IPS-NIHi11 (cell line): ENCODE data around the gene MGAT5.
A peak's percentile ranks its signal among the peaks of the same experiment; 100 is the strongest.

Experiments
- DNase-seq: peaks from one replicate; pipeline ENCODE4 v3.0.0; 2012; ENCODE audit warnings: mixed read lengths, low spot score

The MGAT5 gene

DNA sequence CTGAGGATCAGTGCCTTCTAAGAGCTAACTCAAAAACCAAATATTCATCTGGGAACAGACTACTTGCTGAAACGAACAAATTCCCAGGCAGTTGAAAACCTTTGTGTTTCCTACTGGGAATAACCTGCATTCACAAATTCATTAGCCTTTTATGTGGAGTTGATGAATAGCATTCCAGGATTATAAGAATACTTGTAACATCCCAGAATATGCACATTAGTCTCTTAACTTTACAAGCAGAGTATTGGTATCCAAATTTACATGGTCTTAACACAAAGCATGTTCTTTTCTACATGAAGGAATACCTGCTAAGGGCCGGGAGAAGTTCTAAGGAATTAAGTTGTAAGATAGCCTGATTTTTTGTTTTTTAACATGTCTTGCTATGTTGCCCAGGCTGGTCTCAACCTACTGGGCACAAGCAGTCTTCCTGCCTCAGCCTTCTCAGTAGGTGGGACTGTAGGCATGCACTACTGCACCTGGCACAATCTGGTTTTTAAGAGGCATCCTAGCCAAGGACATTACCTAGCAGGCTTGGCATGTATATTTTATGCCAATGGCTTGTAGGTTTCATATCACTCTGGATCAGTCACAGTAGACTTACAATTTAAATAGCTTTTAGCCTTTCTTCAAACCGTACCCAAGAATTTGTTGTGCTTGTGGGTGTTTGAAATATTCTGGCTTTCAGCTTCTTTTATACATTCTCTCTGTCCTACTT is 50.7 kb downstream of the MGAT5 start:
- no peak for DNase-seq

- DNase-seq = no peak
Observed at GRCh38 chr2:134305109-134305491, 51.2 kb downstream of the MGAT5 start.

DNA sequence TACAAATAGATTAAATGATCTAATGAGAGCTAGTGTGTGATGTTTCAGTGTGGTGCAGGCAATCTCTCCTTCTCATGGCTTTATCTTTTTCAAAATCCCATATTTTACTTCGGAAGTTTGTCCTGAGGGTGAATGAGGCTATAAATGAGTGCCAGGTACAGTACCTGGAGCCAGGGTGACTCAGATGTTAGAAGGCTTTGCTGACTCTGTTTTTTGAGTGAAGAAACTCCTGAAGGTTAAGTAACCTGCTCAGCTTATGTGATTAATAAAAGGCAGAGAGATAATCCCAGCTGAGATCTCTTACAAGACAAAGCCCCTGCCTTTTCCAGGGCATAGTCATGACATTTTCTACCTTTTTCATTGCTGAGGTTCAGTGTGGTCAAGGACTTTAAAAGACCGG is 52.6 kb downstream of the MGAT5 start:
- DNase-seq = no peak

GRCh38 chr2:134307334-134307733 is 53.5 kb downstream of the MGAT5 start:
- DNase-seq = peak; percentile 13

DNA sequence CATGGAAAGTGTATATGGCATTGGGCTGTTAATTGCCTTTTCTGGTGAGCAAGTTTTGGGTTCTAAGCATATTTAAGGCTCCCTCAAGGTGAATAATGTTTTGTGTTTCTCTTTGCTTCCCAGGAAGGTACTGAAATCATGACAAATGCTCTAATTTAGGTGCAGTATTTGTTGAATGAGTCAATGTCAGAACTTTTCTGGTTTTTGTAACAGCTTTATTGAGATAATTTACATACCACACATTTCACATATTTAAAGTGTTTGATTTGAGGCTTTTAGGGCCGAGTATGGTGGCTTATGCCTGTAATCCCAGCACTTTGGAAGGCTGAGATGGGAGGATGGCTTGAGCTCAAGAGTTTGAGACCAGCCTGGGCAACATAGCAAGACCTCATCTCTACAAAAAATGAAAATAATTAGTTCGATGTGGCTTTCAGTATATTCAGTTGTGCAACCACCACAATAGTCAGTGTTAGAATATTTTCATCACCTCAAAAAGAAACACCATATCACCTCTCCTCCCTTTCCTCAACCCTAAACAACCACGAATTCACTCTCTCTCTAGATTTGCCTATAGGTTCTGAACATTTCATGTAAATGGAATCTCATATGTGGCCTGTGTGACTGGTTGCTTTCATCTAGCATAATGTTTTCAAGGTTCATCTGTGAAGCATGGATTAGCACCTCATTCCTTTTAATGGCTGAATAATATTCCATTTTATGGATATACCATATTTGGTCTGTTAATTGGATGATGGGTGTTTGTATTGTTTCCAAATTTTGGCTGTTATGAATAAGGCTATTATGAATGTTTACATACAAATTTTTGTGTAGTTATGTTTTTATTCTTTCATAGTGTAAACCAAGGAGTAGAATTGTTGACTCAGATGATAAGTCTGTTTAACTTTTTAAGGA is 54.9 kb downstream of the MGAT5 start:
- no peak for DNase-seq

- DNase-seq = peak; percentile 14
Observed at GRCh38 chr2:134310107-134311079, 56.5 kb downstream of the MGAT5 start.

GRCh38 chr2:134312482-134312881 is 58.6 kb downstream of the MGAT5 start:
- no peak for DNase-seq

DNA sequence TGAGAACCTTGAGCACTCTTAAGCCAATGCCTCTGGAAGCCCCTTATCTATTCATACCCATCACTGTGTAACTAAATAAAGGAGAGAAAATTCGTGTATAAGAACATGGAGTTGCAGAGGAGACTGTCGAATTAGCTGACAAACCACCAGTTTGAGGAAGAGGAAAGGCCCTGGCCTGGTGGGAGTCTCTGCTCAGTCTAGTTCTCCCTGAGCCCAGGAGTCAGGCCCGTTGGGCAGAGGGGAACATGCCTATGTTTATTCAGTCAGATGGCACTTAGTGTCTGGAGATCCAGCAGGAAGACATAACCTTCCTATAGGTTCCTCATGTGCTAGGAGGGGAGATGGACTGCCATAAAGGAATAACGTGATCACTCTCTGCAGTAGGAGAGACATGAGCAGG is 60.3 kb downstream of the MGAT5 start:
- no peak for DNase-seq

DNA sequence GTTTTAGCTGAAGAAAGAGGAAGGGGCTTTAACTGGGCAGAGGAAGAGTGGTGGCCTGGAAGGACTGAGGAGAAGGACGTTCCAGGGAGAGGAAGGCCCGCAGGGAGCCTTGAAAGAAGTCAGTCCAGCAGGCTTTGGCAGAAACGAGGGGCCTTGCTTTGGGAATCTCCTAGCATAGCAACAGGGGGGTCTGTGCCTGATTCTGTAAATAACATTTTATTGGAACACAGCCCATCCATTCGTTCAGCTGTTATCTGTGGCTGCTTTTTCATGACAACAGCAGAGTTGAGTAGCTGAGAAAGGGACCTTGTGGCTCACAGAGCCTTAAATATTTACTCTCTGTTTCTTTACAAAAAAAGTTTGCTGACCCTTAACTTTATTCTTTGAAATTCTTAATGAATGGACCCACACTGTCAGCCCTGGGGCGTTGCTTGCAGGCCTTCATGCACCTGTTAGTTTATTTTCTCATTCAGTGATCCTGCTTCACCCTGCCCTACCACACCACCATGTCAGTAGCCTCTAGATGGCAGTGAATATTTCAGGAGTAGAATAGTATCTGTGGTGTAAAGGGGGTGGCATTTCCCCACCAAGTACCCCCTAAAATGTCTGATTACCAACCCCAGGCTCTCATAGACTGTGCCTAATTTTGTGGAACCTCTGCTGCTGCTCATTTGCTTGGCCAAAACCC is 61.0 kb downstream of the MGAT5 start:
- DNase-seq = no peak

DNA sequence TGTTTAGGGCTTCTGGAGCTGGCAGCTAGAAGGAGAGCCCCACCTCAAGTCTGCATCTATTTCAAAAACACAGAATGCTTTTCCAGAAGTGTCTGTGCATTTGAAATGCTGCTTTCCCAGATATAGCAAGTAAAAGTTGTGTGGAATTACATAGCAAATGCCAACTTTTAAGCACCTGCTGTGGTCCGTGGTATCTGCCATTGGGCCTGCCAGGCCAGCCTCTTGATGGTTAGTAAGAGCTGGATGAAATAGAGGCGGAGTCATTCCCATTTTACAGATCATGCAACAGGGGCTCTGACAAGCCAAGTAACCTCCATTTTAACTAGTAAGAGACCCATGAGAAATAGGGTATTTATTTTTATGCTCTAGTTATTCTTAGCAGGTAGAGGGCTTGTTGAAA is 61.6 kb downstream of the MGAT5 start:
- DNase-seq = no peak

DNA sequence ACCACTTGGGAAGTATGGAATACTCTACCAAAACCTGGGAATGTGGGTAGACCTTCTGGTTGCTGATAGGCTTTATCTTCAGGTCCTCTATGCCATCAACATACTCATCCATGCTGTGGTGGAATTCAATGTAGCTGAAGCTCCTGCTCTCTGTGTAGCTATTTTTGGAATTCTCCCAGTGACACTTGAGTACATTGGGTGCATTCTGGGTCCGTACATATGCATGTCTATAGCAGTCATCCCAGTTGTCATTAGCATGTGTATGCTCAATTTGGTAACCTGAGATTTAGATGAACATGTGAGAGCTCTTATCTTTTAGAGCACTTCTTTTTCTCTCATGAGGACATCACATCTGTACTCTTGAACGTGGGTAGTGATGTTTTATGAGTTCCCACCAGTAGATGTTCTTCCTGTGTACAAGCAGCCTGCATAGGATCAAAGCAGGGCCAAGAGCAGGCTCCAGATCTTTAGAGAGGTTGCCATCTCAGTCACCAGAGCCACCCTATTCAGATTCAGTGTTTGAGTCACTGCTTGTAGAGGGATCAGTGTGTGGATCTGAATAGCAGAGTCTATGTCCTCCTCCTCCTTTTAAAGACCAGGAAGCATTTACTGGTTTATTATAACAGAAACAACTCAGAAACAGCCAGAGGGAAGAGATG is 65.9 kb downstream of the MGAT5 start:
- DNase-seq = peak; percentile 13

GRCh38 chr2:134320930-134321329 is 67.1 kb downstream of the MGAT5 start:
- no peak for DNase-seq

DNA sequence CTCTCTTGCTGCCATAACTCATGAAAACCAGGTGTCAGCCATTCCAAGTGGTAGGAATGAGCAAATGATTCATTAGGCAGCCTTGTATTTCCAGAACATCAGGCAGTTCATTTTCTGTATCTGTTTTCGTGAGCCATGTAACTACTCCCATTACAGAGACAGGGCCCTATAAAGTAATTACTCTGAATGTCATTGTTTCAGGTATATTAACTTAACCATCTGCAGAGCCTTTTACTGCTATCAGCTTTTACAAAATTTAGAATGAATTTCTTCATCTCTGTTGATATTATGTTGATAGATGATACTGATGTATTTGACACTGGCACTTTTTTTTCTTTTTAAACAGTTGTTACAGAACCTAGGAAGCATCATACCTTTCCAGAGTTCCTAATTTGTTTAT is 69.9 kb downstream of the MGAT5 start:
- DNase-seq = no peak

GRCh38 chr2:134324430-134324829 is 70.6 kb downstream of the MGAT5 start:
- DNase-seq = no peak

GRCh38 chr2:134324947-134325346 is 71.1 kb downstream of the MGAT5 start:
- no peak for DNase-seq

- DNase-seq = no peak
Observed at GRCh38 chr2:134325696-134326095, 71.8 kb downstream of the MGAT5 start.

DNA sequence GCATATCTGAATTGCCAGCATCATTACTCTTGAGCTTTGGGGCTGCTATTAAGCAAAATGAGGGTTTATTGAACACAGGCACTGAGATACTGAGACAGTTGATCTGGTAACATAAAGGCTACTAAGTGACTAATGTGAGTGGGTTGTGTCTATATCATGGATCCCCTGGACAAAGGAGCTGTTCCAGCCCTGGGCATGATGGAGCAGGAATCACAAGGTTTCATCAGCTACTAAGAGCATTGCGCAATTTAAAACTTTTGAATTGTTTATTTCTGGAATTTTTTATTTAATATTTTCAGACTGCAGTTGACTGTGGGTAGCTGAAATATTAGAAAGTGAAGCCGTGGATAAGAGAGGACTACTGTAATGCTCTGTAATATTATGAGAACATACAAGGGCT is 73.5 kb downstream of the MGAT5 start:
- DNase-seq = no peak

- no peak for DNase-seq
Observed at GRCh38 chr2:134331081-134331480, 77.2 kb downstream of the MGAT5 start.

DNA sequence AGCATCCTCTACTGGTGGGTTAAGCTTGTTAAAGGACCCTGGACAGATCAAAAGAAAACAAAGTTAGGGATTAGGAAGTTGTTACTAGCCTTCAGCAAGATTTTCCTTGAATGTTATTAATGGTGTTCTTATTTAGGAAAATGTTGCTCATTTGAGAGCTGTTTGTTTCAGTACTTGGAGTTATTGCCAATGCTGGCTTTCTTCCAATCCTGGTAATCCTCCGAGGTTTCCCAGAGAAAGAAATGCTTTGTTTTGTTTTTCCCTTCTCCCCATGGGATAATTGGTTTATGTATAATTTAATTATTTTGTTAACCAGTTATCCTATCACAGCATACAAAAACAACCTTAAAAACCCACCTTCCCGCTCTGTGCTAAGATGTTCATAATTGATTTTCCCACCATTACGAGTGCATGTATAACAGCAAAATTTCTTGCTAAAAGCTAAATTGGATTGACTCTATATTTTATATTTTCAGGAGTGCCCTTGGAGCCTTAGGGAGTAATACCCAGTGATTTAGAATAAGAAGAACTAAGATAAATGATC is 79.8 kb downstream of the MGAT5 start:
- no peak for DNase-seq

DNA sequence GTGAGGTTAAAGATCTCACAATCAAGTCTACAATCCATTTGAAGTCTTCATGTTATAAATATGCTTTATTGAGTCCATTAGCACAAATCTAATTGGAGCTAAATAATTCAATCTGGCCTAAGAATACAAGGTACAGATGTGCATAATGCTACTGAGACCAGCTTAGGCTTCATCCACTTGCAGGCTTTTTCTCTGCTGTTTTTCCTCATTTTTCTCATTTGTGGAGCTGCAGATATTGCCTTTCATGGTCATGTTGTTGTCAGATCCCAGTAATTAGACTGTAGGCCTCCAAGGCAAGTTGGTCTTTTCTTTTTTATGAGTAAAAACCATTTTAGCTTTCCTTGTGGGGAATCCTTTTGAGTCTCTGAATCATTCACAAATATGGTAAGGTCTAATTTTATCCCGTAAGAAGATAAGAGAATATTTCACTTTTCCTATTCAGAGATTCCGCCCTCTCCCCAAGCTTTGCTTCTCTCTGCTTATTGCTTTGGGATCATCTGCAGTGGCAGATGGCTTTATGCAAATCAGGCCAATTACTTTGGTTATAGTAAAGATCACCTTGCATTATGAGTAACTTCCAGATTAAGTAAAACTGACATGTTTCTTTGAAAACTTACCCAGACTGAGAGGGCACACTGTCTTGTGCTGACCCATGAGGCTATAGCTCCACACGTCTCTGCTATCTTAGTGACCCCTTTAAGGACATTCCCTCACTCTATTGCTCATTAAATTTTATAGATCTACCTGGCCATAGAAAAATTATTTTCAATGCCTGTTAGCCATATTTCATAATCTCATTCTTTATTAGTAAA is 80.9 kb downstream of the MGAT5 start:
- DNase-seq = no peak
